ENCODE results near the gene SIMC1. TPM values are rescaled to one million over a fixed set of nuclear protein-coding genes. Genes with fewer than 3 reads are reported as not detected.

Gene SIMC1
- total RNA-seq, 1 experiment from 2014 or later: 25.4 TPM

DNA sequence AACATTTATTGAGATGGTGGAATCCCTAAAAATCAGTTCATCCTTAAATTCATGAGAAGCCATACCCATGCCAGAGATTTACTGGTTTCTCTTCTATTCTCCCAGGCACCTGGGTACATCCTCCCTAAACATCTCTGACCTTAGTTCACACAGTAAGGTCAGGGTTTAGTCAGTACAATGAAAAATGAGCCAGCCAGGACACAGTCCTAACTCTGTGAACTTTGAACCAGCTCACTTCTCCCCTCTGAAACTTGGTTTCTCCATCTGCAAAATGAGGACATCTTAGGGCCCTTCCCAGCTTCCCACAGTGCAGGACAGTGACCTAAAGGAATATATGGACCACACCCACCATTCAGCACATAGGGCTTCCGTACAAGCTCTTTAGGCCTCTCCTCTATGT lies 148.3 kb downstream of the SIMC1 start:
- ChIA-PET POLR2A (interaction anchor here (0.9 to 6.7 kb wide), 6 partner anchors 11 to 150 kb away, joined by 3 to 110 read pairs (median 51); partner anchors contain the start of genes CLTB, KIAA1191 and RNF44), CTCF (interaction anchor here (1.1 to 1.6 kb wide), 2 partner anchors 30 to 149 kb away, joined by 3 to 5 read pairs; no protein-coding TSS in a partner anchor)
- intact Hi-C loops (cut with micrococcal nuclease): loop anchor here (10.0 kb wide), 1 partner anchor 572 kb away; no protein-coding TSS in a partner anchor
- H3K4me3 Mint-ChIP-seq (ENCODE audit: unreplicated experiment): peak overlapping the region; percentile 98
- peaks cover 96% of the 10 kb centered on the region for H3K36me3 Mint-ChIP-seq (ENCODE audit: insufficient read depth, unreplicated experiment)
- BruUV-seq (replicated peaks): no TSS peak
- no peaks in the 10 kb centered on the region for H3K27me3 Mint-ChIP-seq (ENCODE audit: insufficient read depth, unreplicated experiment)
- TF ChIP-seq, protein P1, sequence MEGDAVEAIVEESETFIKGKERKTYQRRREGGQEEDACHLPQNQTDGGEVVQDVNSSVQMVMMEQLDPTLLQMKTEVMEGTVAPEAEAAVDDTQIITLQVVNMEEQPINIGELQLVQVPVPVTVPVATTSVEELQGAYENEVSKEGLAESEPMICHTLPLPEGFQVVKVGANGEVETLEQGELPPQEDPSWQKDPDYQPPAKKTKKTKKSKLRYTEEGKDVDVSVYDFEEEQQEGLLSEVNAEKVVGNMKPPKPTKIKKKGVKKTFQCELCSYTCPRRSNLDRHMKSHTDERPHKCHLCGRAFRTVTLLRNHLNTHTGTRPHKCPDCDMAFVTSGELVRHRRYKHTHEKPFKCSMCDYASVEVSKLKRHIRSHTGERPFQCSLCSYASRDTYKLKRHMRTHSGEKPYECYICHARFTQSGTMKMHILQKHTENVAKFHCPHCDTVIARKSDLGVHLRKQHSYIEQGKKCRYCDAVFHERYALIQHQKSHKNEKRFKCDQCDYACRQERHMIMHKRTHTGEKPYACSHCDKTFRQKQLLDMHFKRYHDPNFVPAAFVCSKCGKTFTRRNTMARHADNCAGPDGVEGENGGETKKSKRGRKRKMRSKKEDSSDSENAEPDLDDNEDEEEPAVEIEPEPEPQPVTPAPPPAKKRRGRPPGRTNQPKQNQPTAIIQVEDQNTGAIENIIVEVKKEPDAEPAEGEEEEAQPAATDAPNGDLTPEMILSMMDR (IDR thresholded peaks at IDR 0.05; ENCODE audit: unreplicated experiment): no peak
- peaks cover 22% of the 10 kb centered on the region for H3K4me1 Mint-ChIP-seq (ENCODE audit: insufficient read depth, unreplicated experiment)
- peak overlapping the region; percentile 99 for H3K27ac Mint-ChIP-seq (ENCODE audit: low read depth, unreplicated experiment)
- no peaks in the 10 kb centered on the region for H3K9me3 Mint-ChIP-seq (ENCODE audit: unreplicated experiment)
- no peak for DNase-seq (ENCODE audit: unreplicated experiment)

DNA sequence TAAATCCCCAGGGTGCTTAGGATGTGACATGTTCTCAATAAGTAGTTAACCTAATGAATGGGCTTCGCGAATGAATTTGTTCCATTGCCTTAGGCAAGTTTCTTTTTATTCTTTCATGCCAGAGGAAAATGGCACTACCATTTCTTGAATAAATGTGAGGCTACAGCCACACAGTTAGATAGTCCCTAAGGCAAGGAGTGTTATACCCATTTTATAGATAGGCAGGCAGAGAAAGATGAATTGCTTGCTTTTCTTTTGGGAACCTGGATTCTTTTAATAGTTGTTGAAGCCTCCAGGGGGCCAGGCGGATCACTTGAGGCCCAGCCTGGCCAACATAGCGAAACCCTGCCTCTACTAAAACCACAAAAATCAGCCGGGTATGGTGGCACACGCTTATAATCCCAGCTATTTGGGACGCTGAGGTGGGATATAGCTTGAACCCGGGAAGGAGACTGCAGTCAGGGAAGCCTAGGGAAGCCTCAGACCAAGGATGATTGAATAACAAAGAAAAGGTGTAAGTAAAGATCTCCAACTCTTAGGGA lies 149.2 kb downstream of the SIMC1 start:
- peak overlapping the region; percentile 98 for H3K4me3 Mint-ChIP-seq (ENCODE audit: unreplicated experiment)

DNA sequence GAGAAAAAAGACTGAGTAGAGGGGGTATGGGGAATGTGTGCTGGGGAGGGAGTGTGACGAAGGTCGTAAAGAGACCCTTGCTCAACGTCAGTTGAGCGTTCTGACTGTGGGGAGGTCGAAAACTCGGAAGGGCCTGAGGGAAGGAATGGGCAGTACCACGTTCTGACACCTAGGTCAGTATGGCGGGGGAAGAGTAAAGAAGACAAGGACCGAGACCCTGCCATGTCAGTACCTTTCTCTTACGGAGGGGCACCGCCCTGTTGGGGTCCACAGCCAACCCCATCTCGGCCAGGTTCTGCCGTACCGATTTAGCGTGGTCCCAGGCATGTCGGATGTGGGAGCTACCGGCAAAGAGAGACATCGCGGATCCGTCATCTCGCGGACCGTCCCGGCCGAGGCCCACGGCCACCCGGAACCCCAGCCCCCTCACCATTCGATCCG lies 149.8 kb downstream of the SIMC1 start:
- ChIA-PET POLR2A (interaction anchor here (0.6 to 6.7 kb wide), 19 partner anchors 8 to 1128 kb away, joined by 3 to 110 read pairs (median 5); partner anchors contain the start of genes CLTB, FAF2, KIAA1191 and RNF44), CTCF (interaction anchor here (0.7 to 1.6 kb wide), 5 partner anchors 26 to 60 kb away, joined by 3 to 5 read pairs (median 4); partner anchors contain the start of genes FAF2 and KIAA1191)
- TSS peak; percentile 45 for BruUV-seq (replicated peaks)
- H3K27me3 Mint-ChIP-seq (ENCODE audit: insufficient read depth, unreplicated experiment): no peaks in the 10 kb centered on the region
- H3K27ac Mint-ChIP-seq (ENCODE audit: low read depth, unreplicated experiment): peak overlapping the region; percentile 99
- H3K9me3 Mint-ChIP-seq (ENCODE audit: unreplicated experiment): no peaks in the 10 kb centered on the region
- H3K4me1 Mint-ChIP-seq (ENCODE audit: insufficient read depth, unreplicated experiment): peaks cover 22% of the 10 kb centered on the region
- TF ChIP-seq, protein P1 (IDR thresholded peaks at IDR 0.05; ENCODE audit: unreplicated experiment): no peak
- DNase-seq (ENCODE audit: unreplicated experiment): peak; percentile 35
- intact Hi-C loops (cut with micrococcal nuclease): loop anchor here (10.0 kb wide), 1 partner anchor 573 kb away; no protein-coding TSS in a partner anchor
- H3K36me3 Mint-ChIP-seq (ENCODE audit: insufficient read depth, unreplicated experiment): peaks cover 94% of the 10 kb centered on the region
- peak overlapping the region; percentile 98 for H3K4me3 Mint-ChIP-seq (ENCODE audit: unreplicated experiment)

More for the DNA sequence above, 149.2 kb downstream of the SIMC1 start:
- no peak for DNase-seq (ENCODE audit: unreplicated experiment)
- ChIA-PET CTCF (interaction anchor here (0.6 to 1.4 kb wide), 2 partner anchors 26 to 658 kb away, joined by 3 to 4 read pairs; partner anchors contain the start of gene KIAA1191), POLR2A (interaction anchor here (0.7 to 6.7 kb wide), 12 partner anchors 10 to 260 kb away, joined by 3 to 110 read pairs (median 12); partner anchors contain the start of genes CLTB, FAF2, KIAA1191 and RNF44)
- intact Hi-C loops (cut with micrococcal nuclease): loop anchor here (10.0 kb wide), 1 partner anchor 573 kb away; no protein-coding TSS in a partner anchor
- no TSS peak for BruUV-seq (replicated peaks)
- Mint-ChIP-seq H3K4me1 (ENCODE audit: insufficient read depth, unreplicated experiment) (peaks cover 22% of the 10 kb centered on the region), H3K27me3 (ENCODE audit: insufficient read depth, unreplicated experiment) (no peaks in the 10 kb centered on the region), H3K36me3 (ENCODE audit: insufficient read depth, unreplicated experiment) (peaks cover 96% of the 10 kb centered on the region), H3K27ac (ENCODE audit: low read depth, unreplicated experiment) (peak overlapping the region; percentile 99), H3K9me3 (ENCODE audit: unreplicated experiment) (no peaks in the 10 kb centered on the region)
- TF ChIP-seq, protein P1 (IDR thresholded peaks at IDR 0.05; ENCODE audit: unreplicated experiment): no peak
